ENCODE results near the gene SH3PXD2A. TPM values are rescaled to one million over a fixed set of nuclear protein-coding genes. Genes with fewer than 3 reads are reported as not detected.

Gene SH3PXD2A, protein sequence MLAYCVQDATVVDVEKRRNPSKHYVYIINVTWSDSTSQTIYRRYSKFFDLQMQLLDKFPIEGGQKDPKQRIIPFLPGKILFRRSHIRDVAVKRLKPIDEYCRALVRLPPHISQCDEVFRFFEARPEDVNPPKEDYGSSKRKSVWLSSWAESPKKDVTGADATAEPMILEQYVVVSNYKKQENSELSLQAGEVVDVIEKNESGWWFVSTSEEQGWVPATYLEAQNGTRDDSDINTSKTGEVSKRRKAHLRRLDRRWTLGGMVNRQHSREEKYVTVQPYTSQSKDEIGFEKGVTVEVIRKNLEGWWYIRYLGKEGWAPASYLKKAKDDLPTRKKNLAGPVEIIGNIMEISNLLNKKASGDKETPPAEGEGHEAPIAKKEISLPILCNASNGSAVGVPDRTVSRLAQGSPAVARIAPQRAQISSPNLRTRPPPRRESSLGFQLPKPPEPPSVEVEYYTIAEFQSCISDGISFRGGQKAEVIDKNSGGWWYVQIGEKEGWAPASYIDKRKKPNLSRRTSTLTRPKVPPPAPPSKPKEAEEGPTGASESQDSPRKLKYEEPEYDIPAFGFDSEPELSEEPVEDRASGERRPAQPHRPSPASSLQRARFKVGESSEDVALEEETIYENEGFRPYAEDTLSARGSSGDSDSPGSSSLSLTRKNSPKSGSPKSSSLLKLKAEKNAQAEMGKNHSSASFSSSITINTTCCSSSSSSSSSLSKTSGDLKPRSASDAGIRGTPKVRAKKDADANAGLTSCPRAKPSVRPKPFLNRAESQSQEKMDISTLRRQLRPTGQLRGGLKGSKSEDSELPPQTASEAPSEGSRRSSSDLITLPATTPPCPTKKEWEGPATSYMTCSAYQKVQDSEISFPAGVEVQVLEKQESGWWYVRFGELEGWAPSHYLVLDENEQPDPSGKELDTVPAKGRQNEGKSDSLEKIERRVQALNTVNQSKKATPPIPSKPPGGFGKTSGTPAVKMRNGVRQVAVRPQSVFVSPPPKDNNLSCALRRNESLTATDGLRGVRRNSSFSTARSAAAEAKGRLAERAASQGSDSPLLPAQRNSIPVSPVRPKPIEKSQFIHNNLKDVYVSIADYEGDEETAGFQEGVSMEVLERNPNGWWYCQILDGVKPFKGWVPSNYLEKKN
- total RNA-seq: 30.3 TPM

DNA sequence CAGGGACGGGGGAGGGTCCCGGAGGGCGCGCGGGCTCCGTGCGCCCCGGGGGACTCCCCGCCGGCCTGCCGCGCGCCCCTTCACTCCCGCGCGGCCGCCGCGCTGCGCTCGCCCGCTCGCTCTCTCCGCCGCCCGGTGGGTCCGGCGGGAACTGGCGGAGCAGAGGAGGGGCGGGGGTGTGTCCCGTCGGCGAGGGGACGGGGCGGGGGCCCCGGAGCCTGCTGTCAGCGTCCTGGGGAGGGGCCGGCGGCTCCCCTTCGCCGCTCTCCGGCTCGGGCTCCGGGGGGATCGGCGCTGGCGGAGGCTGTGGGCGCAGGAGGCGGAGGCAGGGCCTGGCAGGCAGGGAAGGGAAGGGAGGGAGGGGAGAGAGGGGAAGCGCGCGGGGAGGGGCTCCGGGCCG, at the start of gene SH3PXD2A:
SH3PXD2A (minus strand) TSS at position 153 of the 400 bp plus-strand sequence. CDS start 310 bp downstream, outside the sequence.
- Histone ChIP-seq H3K27me3 (ENCODE audit: control insufficient read depth in 3 of 3, insufficient read depth in 3 of 3, low read length in 3 of 3) (no peaks in the 10 kb centered on the region), H3K9ac (ENCODE audit: low read depth in 1 of 3, low read length in 3 of 3) (peak within 1 kb of the TSS; percentile 80 to 87 (median 83)), H3K9me3 (ENCODE audit: control insufficient read depth in 3 of 3, low read length in 3 of 3) (no peaks in the 10 kb centered on the region), H3K36me3 (ENCODE audit: control insufficient read depth in 3 of 3, insufficient read depth in 3 of 3, low read length in 3 of 3) (no peaks in the 10 kb centered on the region), H3K4me1 (ENCODE audit: control insufficient read depth in 3 of 3, insufficient read depth in 3 of 3, low read length in 3 of 3) (peaks cover 53 to 56% (median 54%) of the 10 kb centered on the region in 3 donors), H3K27ac (ENCODE audit: low read depth, low read length) (peak within 1 kb of the TSS; percentile 83), H3K4me3 (ENCODE audit: low read length in 3 of 3) (peak within 1 kb of the TSS; percentile 67 to 85 (median 80))

DNA sequence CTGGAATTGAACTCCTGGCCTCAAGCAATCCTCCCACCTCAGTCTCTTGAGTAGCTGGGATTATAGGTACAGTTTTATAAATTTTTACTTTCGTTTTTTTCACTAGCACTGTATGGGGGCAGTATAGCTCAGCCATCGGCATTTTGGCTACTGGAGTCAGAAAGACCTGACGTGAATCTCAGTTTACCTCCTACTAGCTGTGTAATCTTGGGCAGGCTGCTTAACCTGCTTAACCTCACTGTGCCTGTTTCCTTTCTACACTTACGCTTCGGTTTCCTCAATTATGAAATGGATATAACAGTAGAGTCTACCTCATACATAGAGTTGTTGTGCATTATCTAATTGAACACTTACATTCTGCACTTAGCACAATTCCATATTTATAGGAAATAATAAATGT, 45.9 kb upstream of the SH3PXD2A start:
- Histone ChIP-seq H3K9ac (ENCODE audit: low read depth in 1 of 3, low read length in 3 of 3) (no peak overlapping the region), H3K36me3 (ENCODE audit: control insufficient read depth in 3 of 3, insufficient read depth in 3 of 3, low read length in 3 of 3) (peaks cover 15 to 42% (median 35%) of the 10 kb centered on the region in 3 donors), H3K4me3 (ENCODE audit: low read length in 3 of 3) (no peak overlapping the region), H3K9me3 (ENCODE audit: control insufficient read depth in 3 of 3, low read length in 3 of 3) (no peaks in the 10 kb centered on the region), H3K4me1 (ENCODE audit: control insufficient read depth in 3 of 3, insufficient read depth in 3 of 3, low read length in 3 of 3) (peaks cover 0 to under 1% (median 0%) of the 10 kb centered on the region in 3 donors), H3K27me3 (ENCODE audit: control insufficient read depth in 3 of 3, insufficient read depth in 3 of 3, low read length in 3 of 3) (no peaks in the 10 kb centered on the region), H3K27ac (ENCODE audit: low read depth, low read length) (no peak overlapping the region)

DNA sequence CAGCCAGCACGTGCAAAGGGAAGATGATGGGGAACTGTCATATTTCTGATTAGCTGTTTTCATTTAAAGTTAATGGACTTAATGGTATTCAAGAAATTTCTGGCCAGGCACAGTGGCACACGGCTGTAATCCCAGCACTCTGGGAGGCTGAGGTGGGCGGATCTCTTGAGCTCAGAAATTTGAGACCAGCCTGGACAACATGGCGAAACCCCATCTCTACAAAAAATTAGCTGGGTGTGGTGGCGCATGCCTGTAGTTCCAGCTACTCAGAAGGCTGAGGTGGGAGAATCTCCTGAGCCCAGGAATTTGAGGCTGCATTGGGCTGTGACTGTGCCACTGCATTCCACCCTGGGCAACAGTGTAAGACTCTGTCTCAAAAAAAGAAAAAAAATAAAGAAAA, 43.9 kb upstream of the SH3PXD2A start:
- Histone ChIP-seq H3K27ac (ENCODE audit: low read depth, low read length) (no peak overlapping the region), H3K36me3 (ENCODE audit: control insufficient read depth in 3 of 3, insufficient read depth in 3 of 3, low read length in 3 of 3) (peaks cover 13 to 33% (median 32%) of the 10 kb centered on the region in 3 donors), H3K4me3 (ENCODE audit: low read length in 3 of 3) (no peak overlapping the region), H3K4me1 (ENCODE audit: control insufficient read depth in 3 of 3, insufficient read depth in 3 of 3, low read length in 3 of 3) (peaks cover 16 to 20% (median 20%) of the 10 kb centered on the region in 3 donors), H3K9me3 (ENCODE audit: control insufficient read depth in 3 of 3, low read length in 3 of 3) (no peaks in the 10 kb centered on the region), H3K9ac (ENCODE audit: low read depth in 1 of 3, low read length in 3 of 3) (no peak overlapping the region), H3K27me3 (ENCODE audit: control insufficient read depth in 3 of 3, insufficient read depth in 3 of 3, low read length in 3 of 3) (no peaks in the 10 kb centered on the region)

- H3K4me3 ChIP-seq (ENCODE audit: low read length in 3 of 3): no peak overlapping the region
- H3K9me3 ChIP-seq (ENCODE audit: control insufficient read depth in 3 of 3, low read length in 3 of 3): no peaks in the 10 kb centered on the region
- H3K36me3 ChIP-seq (ENCODE audit: control insufficient read depth in 3 of 3, insufficient read depth in 3 of 3, low read length in 3 of 3): peaks cover 10 to 32% (median 27%) of the 10 kb centered on the region in 3 donors
- no peaks in the 10 kb centered on the region for H3K27me3 ChIP-seq (ENCODE audit: control insufficient read depth in 3 of 3, insufficient read depth in 3 of 3, low read length in 3 of 3)
- no peak overlapping the region for H3K9ac ChIP-seq (ENCODE audit: low read depth in 1 of 3, low read length in 3 of 3)
- H3K27ac ChIP-seq (ENCODE audit: low read depth, low read length): no peak overlapping the region
- peaks cover 23 to 26% (median 26%) of the 10 kb centered on the region in 3 donors for H3K4me1 ChIP-seq (ENCODE audit: control insufficient read depth in 3 of 3, insufficient read depth in 3 of 3, low read length in 3 of 3)
Observed at GRCh38 chr10:103897241-103897774, 41.9 kb upstream of the SH3PXD2A start.

GRCh38 chr10:103896225-103896624, 40.8 kb upstream of the SH3PXD2A start:
- no peak overlapping the region for H3K4me3 ChIP-seq (ENCODE audit: low read length in 3 of 3)
- no peaks in the 10 kb centered on the region for H3K9me3 ChIP-seq (ENCODE audit: control insufficient read depth in 3 of 3, low read length in 3 of 3)
- H3K27ac ChIP-seq (ENCODE audit: low read depth, low read length): peak overlapping the region; percentile 73
- peak overlapping the region in 1 of 3 donors; percentile 17 for H3K9ac ChIP-seq (ENCODE audit: low read depth in 1 of 3, low read length in 3 of 3)
- no peaks in the 10 kb centered on the region for H3K27me3 ChIP-seq (ENCODE audit: control insufficient read depth in 3 of 3, insufficient read depth in 3 of 3, low read length in 3 of 3)
- H3K4me1 ChIP-seq (ENCODE audit: control insufficient read depth in 3 of 3, insufficient read depth in 3 of 3, low read length in 3 of 3): peaks cover 23 to 26% (median 26%) of the 10 kb centered on the region in 3 donors
- H3K36me3 ChIP-seq (ENCODE audit: control insufficient read depth in 3 of 3, insufficient read depth in 3 of 3, low read length in 3 of 3): peaks cover 10 to 43% (median 34%) of the 10 kb centered on the region in 3 donors

GRCh38 chr10:103895411-103896186, 40.2 kb upstream of the SH3PXD2A start:
- H3K36me3 ChIP-seq (ENCODE audit: control insufficient read depth in 3 of 3, insufficient read depth in 3 of 3, low read length in 3 of 3): peaks cover 12 to 48% (median 37%) of the 10 kb centered on the region in 3 donors
- H3K9ac ChIP-seq (ENCODE audit: low read depth in 1 of 3, low read length in 3 of 3): peak overlapping the region in 1 of 3 donors; percentile 48
- H3K27me3 ChIP-seq (ENCODE audit: control insufficient read depth in 3 of 3, insufficient read depth in 3 of 3, low read length in 3 of 3): no peaks in the 10 kb centered on the region
- no peaks in the 10 kb centered on the region for H3K9me3 ChIP-seq (ENCODE audit: control insufficient read depth in 3 of 3, low read length in 3 of 3)
- no peak overlapping the region for H3K4me3 ChIP-seq (ENCODE audit: low read length in 3 of 3)
- peaks cover 23 to 26% (median 26%) of the 10 kb centered on the region in 3 donors for H3K4me1 ChIP-seq (ENCODE audit: control insufficient read depth in 3 of 3, insufficient read depth in 3 of 3, low read length in 3 of 3)
- H3K27ac ChIP-seq (ENCODE audit: low read depth, low read length): peak overlapping the region; percentile 73

GRCh38 chr10:103894441-103894864, 39.1 kb upstream of the SH3PXD2A start:
- peak overlapping the region; percentile 73 for H3K27ac ChIP-seq (ENCODE audit: low read depth, low read length)
- peaks cover 17 to 51% (median 29%) of the 10 kb centered on the region in 3 donors for H3K36me3 ChIP-seq (ENCODE audit: control insufficient read depth in 3 of 3, insufficient read depth in 3 of 3, low read length in 3 of 3)
- no peaks in the 10 kb centered on the region for H3K27me3 ChIP-seq (ENCODE audit: control insufficient read depth in 3 of 3, insufficient read depth in 3 of 3, low read length in 3 of 3)
- peak overlapping the region in 2 of 3 donors; percentile 4 to 60 for H3K9ac ChIP-seq (ENCODE audit: low read depth in 1 of 3, low read length in 3 of 3)
- peaks cover 23 to 27% (median 26%) of the 10 kb centered on the region in 3 donors for H3K4me1 ChIP-seq (ENCODE audit: control insufficient read depth in 3 of 3, insufficient read depth in 3 of 3, low read length in 3 of 3)
- H3K4me3 ChIP-seq (ENCODE audit: low read length in 3 of 3): peak overlapping the region in 1 of 3 donors; percentile 20
- H3K9me3 ChIP-seq (ENCODE audit: control insufficient read depth in 3 of 3, low read length in 3 of 3): no peaks in the 10 kb centered on the region

DNA sequence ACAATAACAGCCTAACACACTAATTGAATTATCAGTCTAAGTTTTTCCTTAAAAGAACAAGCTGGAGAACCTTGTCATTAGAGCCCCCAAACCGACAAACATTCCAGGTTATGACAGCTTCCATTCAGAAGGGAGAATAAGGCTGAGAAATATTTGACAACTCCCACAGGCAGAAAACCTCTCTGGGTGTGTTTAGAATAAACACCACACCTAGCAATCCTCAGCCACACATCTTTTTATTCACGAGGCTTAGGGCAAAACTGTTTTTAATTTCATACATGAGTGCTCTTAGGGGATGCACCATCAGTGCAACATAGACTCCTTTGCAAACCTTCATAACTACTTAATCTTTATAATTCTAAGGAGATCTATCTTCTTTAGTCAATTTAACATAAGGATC, 38.4 kb upstream of the SH3PXD2A start:
- Histone ChIP-seq H3K9me3 (ENCODE audit: control insufficient read depth in 3 of 3, low read length in 3 of 3) (no peaks in the 10 kb centered on the region), H3K4me1 (ENCODE audit: control insufficient read depth in 3 of 3, insufficient read depth in 3 of 3, low read length in 3 of 3) (peaks cover 26 to 29% (median 27%) of the 10 kb centered on the region in 3 donors), H3K36me3 (ENCODE audit: control insufficient read depth in 3 of 3, insufficient read depth in 3 of 3, low read length in 3 of 3) (peaks cover 14 to 45% (median 22%) of the 10 kb centered on the region in 3 donors), H3K9ac (ENCODE audit: low read depth in 1 of 3, low read length in 3 of 3) (peak overlapping the region in 1 of 3 donors; percentile 60), H3K27ac (ENCODE audit: low read depth, low read length) (no peak overlapping the region), H3K4me3 (ENCODE audit: low read length in 3 of 3) (peak overlapping the region in 1 of 3 donors; percentile 20), H3K27me3 (ENCODE audit: control insufficient read depth in 3 of 3, insufficient read depth in 3 of 3, low read length in 3 of 3) (no peaks in the 10 kb centered on the region)
